GM12873 (cell line): ENCODE measurements around the gene CAMTA1.

ENCODE experiments used
- CTCF ChIP-seq: IDR thresholded peaks from 2 replicates; pipeline ENCODE4 v1.5.1; 2012; ENCODE audit warnings: low read depth, mild to moderate bottlenecking, moderate library complexity, low read length, control low read depth; ENCODE audit not compliant: insufficient read depth; ENCODE audit errors: missing control alignments

Gene CAMTA1

GRCh38 chr1:6972399-6972798 is 187.1 kb downstream of the CAMTA1 start:
- TF ChIP-seq CTCF, result no peak

DNA sequence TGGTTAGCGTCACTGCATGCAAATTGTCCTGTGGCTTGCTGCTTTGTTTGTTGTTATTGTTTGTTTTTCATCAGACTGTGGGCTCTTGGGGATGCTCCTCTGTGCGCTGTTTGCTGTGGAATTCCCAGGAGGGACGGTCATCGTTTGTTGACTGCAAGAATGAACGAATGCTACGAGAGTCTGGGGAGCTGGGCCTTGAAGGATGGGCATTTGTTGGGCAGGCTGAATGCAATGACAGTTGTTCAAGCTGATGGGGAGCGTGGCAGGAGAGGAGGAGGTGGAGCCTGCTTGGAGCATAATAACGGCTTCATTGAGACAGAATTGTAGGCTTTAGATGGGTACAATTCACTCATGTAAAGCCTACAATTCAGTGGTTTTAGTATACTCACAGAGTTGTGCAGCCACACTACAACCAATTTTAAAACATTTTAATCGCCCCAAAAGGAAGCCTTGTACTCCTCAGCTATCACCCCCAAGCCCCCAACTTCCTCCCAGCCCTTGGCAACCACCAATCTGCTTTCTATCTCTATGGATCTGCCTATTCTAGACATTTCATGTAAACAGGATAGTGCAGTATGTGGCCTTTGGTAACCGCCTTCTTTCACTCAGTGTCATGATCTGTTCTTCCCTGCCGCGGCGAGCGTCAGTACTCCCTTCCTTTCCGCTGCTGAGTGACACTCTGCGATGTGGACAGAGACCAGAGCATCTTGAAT is 190.2 kb downstream of the CAMTA1 start:
- no peak for TF ChIP-seq CTCF

DNA sequence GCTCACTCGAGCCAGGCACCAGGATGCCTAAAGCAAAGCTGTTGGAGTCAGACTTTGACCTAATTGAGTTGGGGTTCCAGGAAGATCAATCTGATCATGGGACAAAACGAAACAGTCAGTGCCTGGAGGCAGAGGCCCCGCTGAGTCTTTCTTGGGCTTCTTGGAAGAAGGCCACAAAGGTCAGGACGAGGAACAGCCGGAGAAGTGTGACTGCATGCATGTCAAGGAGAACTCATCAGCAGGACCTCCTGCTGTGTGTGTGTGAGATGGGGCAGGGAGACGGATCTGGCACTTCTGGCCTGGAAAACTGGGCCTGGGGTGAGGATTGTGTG is 190.8 kb downstream of the CAMTA1 start:
- no peak for TF ChIP-seq CTCF

DNA sequence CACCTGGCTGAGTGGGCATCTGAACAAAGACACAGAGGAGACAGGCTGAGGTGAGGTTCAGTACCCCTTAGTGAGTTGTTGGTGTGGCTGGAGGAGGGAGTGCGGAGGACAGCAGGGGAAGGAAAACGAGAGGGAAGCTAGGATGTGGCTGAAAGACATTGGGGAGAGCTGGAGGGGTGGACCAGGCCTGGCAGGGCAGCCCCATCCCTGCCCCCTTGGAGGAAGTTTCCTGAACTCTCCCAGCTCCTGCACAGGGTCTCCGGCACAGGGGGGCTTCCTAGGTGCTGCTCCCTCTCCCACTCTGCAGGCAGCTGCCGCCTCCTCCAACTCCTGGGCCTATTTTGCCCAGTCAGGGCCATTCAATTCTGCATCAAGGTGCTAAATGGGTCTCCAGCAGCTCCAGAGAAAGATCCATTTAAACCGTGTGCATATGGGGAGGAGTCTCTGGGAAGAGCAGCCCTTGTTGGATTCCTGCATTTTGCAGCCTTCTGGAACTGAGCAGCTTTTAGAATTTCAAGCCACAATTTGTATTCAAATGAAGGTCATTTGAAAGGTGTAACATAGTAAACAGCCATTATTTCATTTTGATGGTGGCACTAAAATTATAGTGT is 193.9 kb downstream of the CAMTA1 start:
- TF ChIP-seq CTCF, result no peak

DNA sequence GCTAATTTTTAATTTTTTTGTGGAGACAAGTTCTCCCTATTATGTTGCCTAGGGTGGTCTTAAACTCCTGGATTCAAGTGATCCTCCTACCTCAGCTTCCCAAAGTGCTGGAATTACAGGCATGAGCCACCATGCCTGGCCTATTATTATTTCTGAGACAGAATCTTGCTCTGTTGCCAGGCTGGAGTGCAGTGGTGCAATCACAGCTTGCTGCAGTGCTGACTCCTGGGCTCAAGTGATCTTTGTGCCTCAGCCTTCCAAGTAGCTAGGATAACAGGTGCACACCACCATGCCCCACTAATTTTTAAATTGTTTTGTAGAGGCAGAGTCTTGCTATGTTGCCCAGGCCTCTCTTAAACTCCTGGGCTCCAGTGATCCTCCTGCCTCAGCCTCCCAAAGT is 196.3 kb downstream of the CAMTA1 start:
- no peak for TF ChIP-seq CTCF

GRCh38 chr1:6982443-6982842 is 197.2 kb downstream of the CAMTA1 start:
- no peak for TF ChIP-seq CTCF

DNA sequence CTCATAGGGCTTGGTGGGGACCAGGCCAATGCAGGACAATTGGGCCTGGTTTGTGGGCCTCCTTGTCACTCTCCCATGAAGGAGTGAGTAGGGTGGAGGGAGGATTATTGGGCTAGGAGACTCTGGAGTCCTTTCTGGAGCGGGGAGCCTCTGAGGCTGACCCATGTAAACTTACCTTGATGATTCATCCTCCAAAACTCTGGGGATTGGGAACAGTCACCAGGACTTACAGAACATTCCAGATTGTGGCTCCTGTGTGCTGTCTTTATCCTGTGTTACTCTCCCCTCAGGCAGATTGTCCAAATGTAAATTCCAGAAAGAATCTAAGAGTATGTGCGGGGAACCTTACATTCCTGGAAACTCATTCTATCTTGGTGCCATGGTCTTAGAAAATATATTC is 197.6 kb downstream of the CAMTA1 start:
- no peak for TF ChIP-seq CTCF
